Small intestine (tissue), 7 donors: ENCODE measurements around the gene TNFSF9. TPM values are rescaled to one million over a fixed set of nuclear protein-coding genes. Genes with fewer than 3 reads are reported as not detected.
"Not testable (repeated sequence)": the region's sequence is repeated elsewhere in the genome, so short reads cannot be mapped to it uniquely, and the experiment has no call there.

ENCODE experiments used
- DNase-seq, 2 donors: peaks; one replicate each; pipeline versions ENCODE4 v3.0.0 to v3.0.0-alpha.2; 2013
- FAIRE-seq: peaks from 2 replicates; lab custom pipeline; 2012; peaks lifted over from hg19 to GRCh38; lab: Jason Lieb, UNC
- H3K27ac ChIP-seq, 3 donors: one replicate each; pipeline ENCODE4 v1.5.1; 2013; ENCODE audit warnings: low read length in 2 of 3, mild to moderate bottlenecking in 2 of 3, control low read depth in 1 of 3, inconsistent platforms in 1 of 3, low read depth in 1 of 3, moderate library complexity in 1 of 3
- H3K27me3 ChIP-seq, 3 donors: one replicate each; pipeline ENCODE4 v1.6.1; 2013; ENCODE audit warnings: low read length in 3 of 3, inconsistent platforms in 1 of 3; ENCODE audit not compliant: control insufficient read depth in 3 of 3, insufficient read depth in 3 of 3
- H3K36me3 ChIP-seq, 3 donors: one replicate each; pipeline ENCODE4 v1.6.1; 2013; ENCODE audit warnings: low read length in 3 of 3, inconsistent platforms in 1 of 3, low read depth in 1 of 3, mild to moderate bottlenecking in 1 of 3, moderate library complexity in 1 of 3; ENCODE audit not compliant: control insufficient read depth in 3 of 3, insufficient read depth in 2 of 3
- H3K4me1 ChIP-seq, 3 donors: one replicate each; pipeline ENCODE4 v1.6.1; 2013; ENCODE audit warnings: low read length in 2 of 3, inconsistent platforms in 1 of 3, low read depth in 1 of 3, mild to moderate bottlenecking in 1 of 3, moderate library complexity in 1 of 3; ENCODE audit not compliant: control insufficient read depth in 3 of 3, insufficient read depth in 2 of 3
- H3K4me3 ChIP-seq, 3 donors: one replicate each; pipeline ENCODE4 v1.5.1; 2013; ENCODE audit warnings: low read length in 3 of 3, control low read depth in 1 of 3, inconsistent platforms in 1 of 3, low read depth in 1 of 3, mild to moderate bottlenecking in 1 of 3, moderate library complexity in 1 of 3
- H3K9me3 ChIP-seq, 2 donors: one replicate each; pipeline ENCODE4 v1.6.1; 2013; ENCODE audit warnings: low read depth in 1 of 2, low read length in 1 of 2; ENCODE audit not compliant: control insufficient read depth in 2 of 2, insufficient read depth in 1 of 2
- WGBS, 3 donors: extraction: QIAGEN DNeasy Blood & Tissue Kit; methylation state at CpG; one replicate each; pipeline ENCODE4 v1.1.7; 2013; 5-methylcytosine and 5-hydroxymethylcytosine counted together
- polyA plus RNA-seq, 4 donors: library from polyadenylated mRNA; stranded (reverse) in 3 of 4; unstranded in 1 of 4; fragments of 200-250 nt in 3 of 4; fragments of 120-200 nt in 1 of 4; gene quantifications; one replicate each; pipeline versions ENCODE4 v1.2.1 to v1.2.3, GENCODE V29; 2013
- donor health status: healthy with polysubstance abuse.
- donor health status: control.
- donor health status: control.
- donor health status: Bipolar disorder and iron deficiency.
- donor health status: healthy.

TNFSF9 gene
- polyA plus RNA-seq, 4 donors: 0.22 to 0.37 TPM; not detected in 2

- H3K9me3 ChIP-seq, DNase-seq, H3K4me3 ChIP-seq, H3K4me1 ChIP-seq, H3K27ac ChIP-seq, H3K36me3 ChIP-seq, FAIRE-seq: not testable (repeated sequence)
- WGBS, 3 donors: 82 to 86% (median 85%) methylated on average over 16 of the region's 16 CpGs
- peaks cover 2 to 19% (median 14%) of the 10 kb centered on the region in 3 donors for H3K27me3 ChIP-seq
Measured at GRCh38 chr19:6582515-6583484, 52.0 kb downstream of the TNFSF9 start.

Other genes starting within 250 kb of the TNFSF9 start
- gene ACER1, start 197.4 kb upstream of the TNFSF9 start, polyA plus RNA-seq: under 1 TPM in 1 of 4 donors, not detected in 3; 0.06 TPM
- 100 to 1,000 TPM in 3 of 4 donors, 10 to 100 TPM in 1; 48.6 to 129 (median 101) TPM for gene CLPP, start 169.5 kb upstream of the TNFSF9 start, polyA plus RNA-seq
- 100 to 1,000 TPM in 3 of 4 donors, 10 to 100 TPM in 1; 98.8 to 238 (median 164) TPM for gene ALKBH7, start 158.2 kb upstream of the TNFSF9 start, polyA plus RNA-seq
- gene PSPN, start 155.1 kb upstream of the TNFSF9 start, polyA plus RNA-seq: 1 to 10 TPM; 1.1 to 2.6 (median 1.2) TPM
- gene GTF2F1, start 137.9 kb upstream of the TNFSF9 start, polyA plus RNA-seq: 100 to 1,000 TPM in 1 of 4 donors, 10 to 100 TPM in 3; 63.2 to 101 (median 64.7) TPM
- gene KHSRP, start 106.2 kb upstream of the TNFSF9 start, polyA plus RNA-seq: 100 to 1,000 TPM in 2 of 4 donors, 10 to 100 TPM in 2; 80.7 to 257 (median 158) TPM
- gene SLC25A41, start 97.3 kb upstream of the TNFSF9 start, polyA plus RNA-seq: 1 to 10 TPM in 1 of 4 donors, under 1 TPM in 3; 0.34 to 2.7 (median 0.45) TPM
- gene SLC25A23, start 71.2 kb upstream of the TNFSF9 start, polyA plus RNA-seq: 10 to 100 TPM; 24.1 to 87.0 (median 49.9) TPM
- gene CRB3, start 66.8 kb upstream of the TNFSF9 start, polyA plus RNA-seq: 100 to 1,000 TPM in 2 of 4 donors, 10 to 100 TPM in 2; 54.8 to 120 (median 94.8) TPM
- gene DENND1C, start 49.2 kb upstream of the TNFSF9 start, polyA plus RNA-seq: 10 to 100 TPM in 2 of 4 donors, 1 to 10 TPM in 2; 4.0 to 48.7 (median 9.6) TPM
- gene TUBB4A, start 28.7 kb upstream of the TNFSF9 start, polyA plus RNA-seq: 1 to 10 TPM in 2 of 4 donors, under 1 TPM in 1, not detected in 1; 0.53 to 5.8 (median 1.1) TPM
- gene CD70, start 60.1 kb downstream of the TNFSF9 start, polyA plus RNA-seq: under 1 TPM in 2 of 4 donors, not detected in 2; 0.15 to 0.89 TPM
- gene TNFSF14, start 139.1 kb downstream of the TNFSF9 start, polyA plus RNA-seq: 1 to 10 TPM in 1 of 4 donors, under 1 TPM in 3; 0.22 to 2.2 (median 0.71) TPM
- 100 to 1,000 TPM in 2 of 4 donors, 10 to 100 TPM in 1, 1 to 10 TPM in 1; 9.5 to 552 (median 63.2) TPM for gene C3, start 189.6 kb downstream of the TNFSF9 start, polyA plus RNA-seq
- gene GPR108, start 206.6 kb downstream of the TNFSF9 start, polyA plus RNA-seq: 100 to 1,000 TPM in 2 of 4 donors, 10 to 100 TPM in 2; 68.9 to 128 (median 89.2) TPM
- 100 to 1,000 TPM in 1 of 4 donors, 10 to 100 TPM in 3; 42.1 to 141 (median 84.1) TPM for gene TRIP10, start 208.7 kb downstream of the TNFSF9 start, polyA plus RNA-seq
- 10 to 100 TPM; 23.9 to 71.6 (median 42.1) TPM for gene SH2D3A, start 236.4 kb downstream of the TNFSF9 start, polyA plus RNA-seq
- gene VAV1, start 241.7 kb downstream of the TNFSF9 start, polyA plus RNA-seq: 1 to 10 TPM; 2.5 to 3.5 (median 3.1) TPM